Epithelial cell of proximal tubule (primary cell): Measurements from ENCODE around the gene MMP20. TPM values are rescaled to one million over a fixed set of nuclear protein-coding genes. Genes with fewer than 3 reads are reported as not detected.

Experiments
- DNase-seq: peaks from one replicate; pipeline ENCODE4 v3.0.0-alpha.2; 2011; ENCODE audit warnings: low read depth
- H3K4me3 ChIP-seq: 2 replicates; pipeline ENCODE4 v1.5.1; 2011; ENCODE audit warnings: low read depth, mild to moderate bottlenecking, low read length
- CTCF ChIP-seq: conservative IDR thresholded peaks from 2 replicates; pipeline ENCODE4 v1.5.1; 2012; ENCODE audit warnings: low read depth, mild to moderate bottlenecking, low read length
- total RNA-seq: library from RNA; depleted of rRNA; stranded (reverse); fragments of >200 nt; gene quantifications from 2 replicates; pipeline ENCODE4 v1.2.3, GENCODE V29; 2015

Gene MMP20
- total RNA-seq, 1 donor from 2014 or later = not detected

GRCh38 chr11:102589047-102589459, 36.1 kb downstream of the MMP20 start:
- TF ChIP-seq CTCF = no peak
- DNase-seq = no peak
- no peak overlapping the region for H3K4me3 ChIP-seq

- TF ChIP-seq CTCF = no peak
- DNase-seq = no peak
- H3K4me3 ChIP-seq = no peak overlapping the region
Observed at GRCh38 chr11:102587722-102588121, 37.4 kb downstream of the MMP20 start.

- no peak for TF ChIP-seq CTCF
- no peak for DNase-seq
- no peak overlapping the region for H3K4me3 ChIP-seq
Observed at GRCh38 chr11:102583141-102583873, 41.8 kb downstream of the MMP20 start.

GRCh38 chr11:102582140-102582539, 43.0 kb downstream of the MMP20 start:
- DNase-seq = no peak
- no peak overlapping the region for H3K4me3 ChIP-seq
- no peak for TF ChIP-seq CTCF

- no peak for TF ChIP-seq CTCF
- H3K4me3 ChIP-seq = no peak overlapping the region
- DNase-seq = peak; percentile 63
Observed at GRCh38 chr11:102581066-102581465, 44.1 kb downstream of the MMP20 start.

GRCh38 chr11:102580185-102580951, 44.8 kb downstream of the MMP20 start:
- peak; percentile 56 for DNase-seq
- TF ChIP-seq CTCF = no peak
- no peak overlapping the region for H3K4me3 ChIP-seq
